GM12873 (cell line): Measurements from ENCODE around the gene DGCR6L.

Experiments used
- TF ChIP-seq, protein P1 (sequence below): IDR thresholded peaks from 2 replicates; pipeline ENCODE4 v1.5.1; 2012; ENCODE audit warnings: low read depth, mild to moderate bottlenecking, moderate library complexity, low read length, control low read depth; ENCODE audit not compliant: insufficient read depth; ENCODE audit errors: missing control alignments

The DGCR6L gene

DNA sequence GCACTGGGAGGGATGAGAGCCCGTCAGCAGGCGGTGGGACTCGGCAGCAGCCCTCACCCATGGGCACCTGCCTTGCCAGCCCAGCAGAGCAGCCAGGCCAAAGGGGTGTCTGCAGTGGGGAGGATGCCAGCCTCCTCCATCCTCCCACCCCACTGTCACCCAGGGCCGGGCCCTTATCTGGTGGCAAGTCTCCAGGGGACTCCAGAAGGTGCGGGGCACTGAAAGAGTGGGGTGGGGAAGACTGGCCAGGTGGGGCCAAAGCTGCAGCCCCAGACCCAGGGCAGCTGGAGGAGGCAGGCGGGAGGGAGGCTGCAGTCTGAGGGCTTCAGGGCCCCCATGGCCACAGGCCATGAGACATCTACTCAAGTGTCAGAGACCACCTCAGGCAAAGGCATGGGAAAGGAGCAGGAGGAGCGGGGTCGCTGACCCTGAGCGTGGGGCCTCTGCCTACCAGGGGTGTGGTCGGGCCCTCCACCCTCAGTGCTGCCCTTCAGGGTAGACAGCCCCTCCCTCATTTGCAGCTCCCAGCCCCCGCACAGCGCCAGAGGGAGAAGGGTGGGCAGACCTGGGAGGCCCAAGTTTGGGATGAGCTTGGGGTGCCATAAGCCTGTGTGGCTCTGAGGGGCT, 3.5 kb downstream of the DGCR6L start:
- TF ChIP-seq, protein P1, sequence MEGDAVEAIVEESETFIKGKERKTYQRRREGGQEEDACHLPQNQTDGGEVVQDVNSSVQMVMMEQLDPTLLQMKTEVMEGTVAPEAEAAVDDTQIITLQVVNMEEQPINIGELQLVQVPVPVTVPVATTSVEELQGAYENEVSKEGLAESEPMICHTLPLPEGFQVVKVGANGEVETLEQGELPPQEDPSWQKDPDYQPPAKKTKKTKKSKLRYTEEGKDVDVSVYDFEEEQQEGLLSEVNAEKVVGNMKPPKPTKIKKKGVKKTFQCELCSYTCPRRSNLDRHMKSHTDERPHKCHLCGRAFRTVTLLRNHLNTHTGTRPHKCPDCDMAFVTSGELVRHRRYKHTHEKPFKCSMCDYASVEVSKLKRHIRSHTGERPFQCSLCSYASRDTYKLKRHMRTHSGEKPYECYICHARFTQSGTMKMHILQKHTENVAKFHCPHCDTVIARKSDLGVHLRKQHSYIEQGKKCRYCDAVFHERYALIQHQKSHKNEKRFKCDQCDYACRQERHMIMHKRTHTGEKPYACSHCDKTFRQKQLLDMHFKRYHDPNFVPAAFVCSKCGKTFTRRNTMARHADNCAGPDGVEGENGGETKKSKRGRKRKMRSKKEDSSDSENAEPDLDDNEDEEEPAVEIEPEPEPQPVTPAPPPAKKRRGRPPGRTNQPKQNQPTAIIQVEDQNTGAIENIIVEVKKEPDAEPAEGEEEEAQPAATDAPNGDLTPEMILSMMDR: no peak

DNA sequence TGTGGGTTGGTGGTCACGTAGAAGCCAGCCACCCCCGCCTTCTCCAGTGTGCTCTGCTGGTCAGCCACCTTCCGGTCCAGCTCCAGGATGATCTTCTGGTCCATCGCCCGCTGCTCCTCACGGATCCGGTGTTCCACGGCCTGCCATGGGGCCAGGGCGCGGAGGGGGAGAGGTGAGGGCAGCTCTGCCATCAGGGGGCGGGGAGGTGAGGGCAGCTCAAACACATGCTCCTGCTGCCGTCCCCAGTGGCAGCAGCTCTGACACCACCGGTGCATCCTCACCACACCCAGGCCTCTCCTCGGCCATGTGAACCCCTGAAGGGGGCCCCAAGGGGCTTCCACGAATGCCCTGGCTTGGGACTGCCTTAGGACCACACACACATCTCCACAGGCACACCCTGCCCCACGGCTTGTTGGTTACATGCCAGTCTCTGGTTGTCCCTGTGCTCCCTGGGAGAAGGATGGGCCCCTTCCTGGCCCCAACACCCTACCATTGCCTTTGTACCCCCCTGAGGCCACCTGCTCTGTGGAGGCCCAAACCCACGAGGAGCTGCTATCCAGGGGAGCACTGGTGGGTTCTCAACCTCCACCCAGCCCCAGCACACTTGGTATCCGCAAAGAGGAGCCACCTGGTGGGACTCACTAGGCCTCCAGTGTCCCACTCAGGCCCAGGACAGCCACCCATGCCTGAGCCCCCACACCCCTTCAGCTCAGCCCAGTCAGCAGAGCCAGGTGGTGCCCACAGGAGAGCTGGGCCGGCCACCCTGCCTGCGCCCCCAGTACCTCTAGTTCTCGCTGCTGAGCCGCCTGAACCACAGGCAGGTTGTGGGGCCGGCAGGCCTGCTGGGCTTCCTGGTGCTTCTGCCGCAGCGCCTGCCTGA, 4.3 kb downstream of the DGCR6L start:
- TF ChIP-seq, protein P1: no peak

DNA sequence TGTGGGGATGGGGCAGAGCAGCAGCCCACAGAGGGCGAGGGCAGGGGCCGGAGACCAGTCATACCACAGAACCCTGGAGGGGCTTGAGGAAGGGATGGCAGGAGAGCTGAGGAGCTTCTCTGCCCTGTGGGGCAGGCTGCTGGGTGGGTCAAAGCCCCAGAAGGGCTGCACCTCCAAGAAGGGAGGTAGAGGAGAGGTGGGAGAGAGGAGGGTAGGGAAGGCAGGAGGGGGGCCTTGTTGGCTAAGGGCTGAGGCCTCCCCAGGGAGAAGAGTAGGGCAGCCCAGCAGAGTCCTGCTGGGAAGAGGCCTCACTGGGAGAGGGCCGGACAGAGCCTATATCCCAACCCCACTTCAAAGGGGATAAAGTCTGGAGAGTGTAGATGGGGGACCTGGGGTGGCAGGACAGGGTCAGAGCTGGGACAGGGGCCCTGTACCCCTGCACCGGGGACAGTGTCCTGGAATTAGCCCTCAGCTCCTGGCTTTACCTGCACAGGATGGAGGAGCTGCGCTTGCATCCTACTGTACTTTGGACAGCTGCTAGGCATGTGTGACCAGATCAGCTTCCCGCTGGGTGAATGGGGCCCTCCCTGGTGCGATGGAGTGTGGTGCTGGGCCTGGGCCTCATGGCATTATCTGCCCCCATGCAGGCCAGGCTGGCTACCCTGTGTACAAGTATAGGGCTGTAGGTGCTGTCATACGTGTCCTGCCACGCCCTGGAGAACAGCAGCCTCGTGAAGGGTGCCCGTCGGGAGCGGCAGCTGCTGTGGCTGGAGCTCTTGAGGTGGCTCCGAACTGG, 7.3 kb downstream of the DGCR6L start:
- TF ChIP-seq, protein P1: no peak

DNA sequence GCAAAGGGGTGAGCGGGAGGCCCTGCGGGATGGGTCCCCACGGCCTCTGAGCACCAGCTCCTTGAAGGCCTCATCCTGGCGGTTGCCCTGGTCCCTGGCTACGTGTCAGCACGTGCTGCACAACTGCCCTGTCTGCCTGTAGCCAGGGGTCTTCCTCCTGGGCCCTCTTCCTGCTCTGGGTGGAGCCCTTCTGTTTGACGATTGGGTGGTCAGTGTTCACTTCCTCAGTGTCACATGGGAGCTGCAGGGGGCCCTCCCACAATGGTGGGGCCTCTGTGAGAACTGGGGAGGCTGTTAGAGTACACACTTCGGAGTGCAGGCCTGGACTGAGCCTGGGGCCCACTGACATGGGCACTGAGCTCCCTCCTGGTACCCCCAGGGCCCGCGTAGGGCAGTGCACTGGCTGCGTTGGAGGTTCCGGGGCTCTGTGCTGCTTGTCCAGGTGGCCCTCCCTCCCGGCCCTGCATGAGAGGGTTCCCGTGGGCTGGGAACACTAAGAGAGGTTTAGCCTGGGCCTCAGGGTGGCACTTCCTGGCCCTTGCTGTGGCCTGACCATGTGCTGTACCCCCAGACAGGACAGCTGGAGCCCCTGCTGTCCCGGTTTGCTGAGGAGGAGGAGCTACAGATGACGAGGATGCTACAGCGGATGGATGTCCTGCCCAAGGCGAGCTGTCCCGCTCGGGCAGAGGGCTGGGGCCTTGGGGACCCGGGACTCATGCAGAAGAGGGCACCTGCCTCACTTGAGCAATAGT, 13.8 kb downstream of the DGCR6L start:
- TF ChIP-seq, protein P1: no peak

DNA sequence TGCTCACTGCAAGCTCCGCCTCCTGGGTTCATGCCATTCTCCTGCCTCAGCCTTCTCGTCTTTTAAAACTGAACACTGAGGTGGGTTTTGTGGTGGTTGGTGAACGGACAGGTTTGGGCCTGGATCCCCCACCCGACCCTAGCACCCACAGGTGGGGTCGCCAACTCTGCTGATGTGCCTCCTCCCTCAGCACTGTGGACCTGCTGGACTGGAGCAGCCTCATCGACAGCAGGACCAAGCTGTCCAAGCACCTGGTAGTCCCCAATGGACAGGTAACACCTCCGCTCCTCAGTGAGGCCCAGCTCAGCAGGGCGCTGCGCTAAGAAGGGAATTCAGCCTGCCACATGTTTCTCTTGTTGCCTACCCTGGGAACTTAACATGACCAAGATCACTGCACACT, 15.2 kb downstream of the DGCR6L start:
- TF ChIP-seq, protein P1: no peak

DNA sequence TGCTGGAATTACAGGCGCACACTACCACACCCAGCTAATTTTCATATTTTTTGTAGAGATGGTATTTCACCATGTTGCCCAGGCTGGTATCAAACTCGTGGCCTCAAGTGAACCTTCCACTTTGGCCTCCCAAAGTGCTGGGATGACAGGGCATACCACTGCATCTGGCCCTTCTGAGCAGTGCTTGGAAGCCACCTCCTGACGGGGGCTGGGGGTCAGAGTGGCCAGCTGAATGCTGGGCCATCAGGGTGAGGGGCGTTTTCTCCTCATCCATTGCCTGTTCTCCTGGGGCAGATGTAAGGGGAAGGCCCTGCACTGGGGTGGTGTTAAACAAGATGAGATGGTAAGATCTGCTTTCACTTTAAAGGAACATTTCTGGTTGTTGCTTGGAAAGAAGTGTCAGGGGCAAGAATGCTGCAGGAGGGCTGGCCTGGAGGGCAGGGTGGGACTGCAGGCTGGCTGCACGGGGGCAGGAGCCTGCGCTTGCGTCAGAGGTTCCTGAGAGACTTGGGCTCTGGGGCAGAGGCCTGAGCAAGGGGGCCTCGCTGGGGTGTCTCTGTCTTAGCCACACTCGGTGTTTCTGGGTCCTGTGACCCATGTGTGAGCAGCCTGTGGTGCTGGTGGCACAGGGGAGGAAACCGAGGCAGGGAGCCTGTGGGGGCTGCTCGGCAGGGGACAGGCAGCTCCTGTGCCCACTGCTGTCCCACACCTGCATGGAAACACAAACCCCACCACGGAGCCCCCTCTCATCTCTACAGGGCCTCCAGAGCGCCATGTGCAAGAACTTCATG, 17.2 kb downstream of the DGCR6L start:
- TF ChIP-seq, protein P1: no peak
